NCI-H146 treated with DMSO at 0.1 percent for 48 hours (cell line): ENCODE results near the gene ATP7B.
"Not testable (repeated sequence)": the region's sequence is repeated elsewhere in the genome, so short reads cannot be mapped to it uniquely, and the experiment has no call there.

Experiments
- DNase-seq: peaks from one replicate; lab custom pipeline; 2025; ENCODE audit not compliant: unreplicated experiment; lab: John Stamatoyannopoulos, UW

ATP7B gene

DNA sequence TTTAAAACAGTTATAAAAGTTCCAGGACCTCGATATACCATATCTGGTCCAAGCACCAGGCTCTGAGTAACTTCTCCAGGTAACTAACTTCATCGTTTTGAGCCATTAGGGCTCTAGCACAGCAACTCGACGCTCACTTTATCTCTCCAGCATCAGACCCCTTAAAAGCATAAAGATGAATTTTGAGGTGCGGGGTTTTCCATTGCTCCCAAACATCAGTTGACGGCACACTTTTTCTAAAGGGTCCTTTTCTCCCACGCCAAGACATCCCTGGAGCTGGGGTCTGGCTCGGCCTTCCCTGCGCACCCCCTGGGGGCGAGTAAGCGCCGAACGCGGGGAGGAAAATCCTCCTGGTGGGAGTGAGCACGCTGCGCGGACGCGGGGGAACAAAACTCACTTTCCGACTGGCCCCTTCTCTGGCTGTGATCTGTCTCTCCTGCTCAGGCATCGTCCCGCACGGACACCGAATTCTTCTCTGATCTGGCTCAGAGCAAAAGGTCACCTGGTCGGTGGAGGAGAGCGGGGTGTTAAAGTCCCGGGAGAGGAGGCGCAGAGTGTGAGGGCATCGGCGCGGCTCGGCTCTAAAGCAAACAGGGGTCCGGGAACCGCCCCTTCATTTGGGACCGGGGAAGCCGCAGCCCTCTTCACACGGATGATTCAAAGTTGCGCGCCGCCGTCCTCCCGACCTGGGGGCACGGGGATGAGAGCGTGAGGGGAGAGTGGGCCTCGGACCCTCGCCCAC is at the start of gene ATP7B:
TSS of gene ATP7B (minus strand) at position 561 of the 742 bp plus-strand sequence. CDS start at position 448, 113 bp downstream.
- DNase-seq: no peak

DNA sequence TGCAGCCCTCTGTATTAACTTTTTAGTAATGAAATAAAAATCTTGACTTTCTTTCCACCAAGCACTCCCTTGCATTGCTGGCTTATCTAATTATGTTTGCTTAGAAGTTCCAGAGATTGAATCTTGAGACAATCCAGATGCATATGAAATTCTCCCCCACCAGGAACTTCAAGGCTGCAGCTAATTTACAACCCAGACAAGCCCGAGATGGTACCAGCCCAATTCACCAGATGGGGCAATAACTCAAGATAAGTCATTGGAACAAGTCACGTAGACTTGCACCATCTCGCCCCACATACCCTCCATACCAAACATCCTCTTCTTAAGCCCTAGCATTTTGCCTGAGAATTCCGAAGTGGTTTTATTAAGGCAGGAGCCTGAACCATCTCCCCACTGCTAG is 42.2 kb upstream of the ATP7B start:
- no peak for DNase-seq

DNA sequence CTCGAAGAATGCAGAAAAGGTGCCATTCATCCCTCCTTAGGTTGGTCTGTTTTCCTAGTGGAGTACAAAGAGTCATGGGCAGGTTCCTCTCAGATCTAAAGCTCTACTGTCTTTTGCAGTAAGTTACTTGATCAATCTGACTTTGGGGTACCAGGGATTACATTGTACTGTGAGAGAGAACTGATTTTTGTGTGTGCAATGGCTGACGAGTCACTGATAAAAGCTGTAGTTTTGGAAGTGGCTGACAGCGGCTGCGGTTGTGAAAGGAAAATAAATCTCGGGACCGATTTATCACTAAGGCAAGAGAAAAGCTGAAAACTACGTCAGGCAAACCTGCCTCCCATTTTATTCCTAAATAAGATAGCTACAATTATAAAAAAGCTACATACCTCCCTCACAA is 40.1 kb upstream of the ATP7B start:
- DNase-seq: no peak

DNA sequence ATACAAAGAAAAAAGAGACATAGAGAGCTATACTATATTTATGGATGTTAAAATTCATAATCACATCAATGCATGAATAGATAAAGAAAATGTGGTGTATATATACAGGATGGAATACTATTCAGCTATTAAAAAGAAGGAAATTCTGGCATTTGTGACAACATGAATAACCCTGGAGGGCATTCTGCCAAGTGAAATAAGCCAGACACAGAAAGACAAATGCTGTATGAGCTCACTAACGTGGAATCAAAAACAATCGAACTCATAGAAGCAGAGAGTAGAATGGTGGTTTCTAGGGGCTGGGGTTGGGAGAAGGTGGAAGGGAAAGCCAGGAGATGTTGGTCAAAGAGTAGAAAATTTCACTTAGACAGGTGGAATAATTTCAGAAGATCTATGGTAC is 37.3 kb upstream of the ATP7B start:
- no peak for DNase-seq

DNA sequence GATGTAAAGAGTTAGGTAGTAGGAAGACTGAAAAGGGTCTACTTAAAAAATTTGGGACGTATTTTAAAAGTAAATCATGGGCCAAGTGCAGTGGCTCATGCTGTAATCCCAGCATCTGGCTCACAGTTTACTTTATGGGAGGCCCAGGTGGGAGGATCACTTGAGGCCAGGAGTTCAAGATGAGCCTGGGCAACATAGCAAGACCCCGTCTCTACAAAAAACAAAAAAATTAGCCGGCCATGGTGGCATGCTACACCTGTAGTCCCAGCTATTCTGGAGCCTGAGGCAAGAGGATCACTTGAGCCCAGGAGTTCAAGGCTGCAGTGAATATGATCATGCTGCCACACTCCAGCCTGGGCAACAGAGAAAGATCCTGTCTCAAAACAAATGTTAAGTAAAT is 36.2 kb upstream of the ATP7B start:
- DNase-seq: no peak

DNA sequence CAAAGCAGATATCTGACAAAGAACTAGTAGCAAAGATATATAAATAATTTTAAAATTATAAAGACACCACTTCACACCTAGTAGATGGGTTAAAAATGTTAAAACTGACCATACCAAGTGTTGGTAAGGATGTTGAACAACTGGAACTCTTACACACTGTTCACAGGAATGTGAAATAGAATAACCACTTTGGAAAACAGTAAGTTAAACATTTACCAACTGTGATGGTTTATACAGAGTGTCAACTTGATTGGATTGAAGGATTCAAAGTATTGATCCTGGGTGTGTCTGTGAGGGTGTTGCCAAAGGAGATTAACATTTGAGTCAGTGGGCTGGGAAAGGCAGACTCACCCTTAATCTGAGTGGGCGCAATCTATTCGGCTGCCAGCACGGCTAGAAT is 32.4 kb upstream of the ATP7B start:
- no peak for DNase-seq

DNA sequence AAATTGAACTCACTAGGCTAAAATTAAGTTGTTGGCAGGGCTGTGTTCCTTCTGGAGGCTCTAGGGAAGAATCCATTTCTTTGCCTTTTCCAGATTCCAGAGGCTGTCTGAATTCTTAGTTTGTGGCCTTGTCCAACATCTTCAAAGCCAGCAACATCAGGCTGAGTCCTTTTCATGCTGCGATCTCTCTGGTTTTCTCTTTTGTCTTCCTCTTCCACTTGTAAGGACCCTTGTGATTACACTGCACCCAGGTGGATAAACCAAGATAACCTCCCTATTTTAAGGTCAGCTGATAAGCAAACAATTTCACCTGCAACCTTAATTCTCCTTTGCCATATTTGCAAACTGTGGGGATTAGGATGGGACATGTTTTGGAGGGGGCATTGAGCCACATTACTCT is 24.8 kb upstream of the ATP7B start:
- DNase-seq: no peak

DNA sequence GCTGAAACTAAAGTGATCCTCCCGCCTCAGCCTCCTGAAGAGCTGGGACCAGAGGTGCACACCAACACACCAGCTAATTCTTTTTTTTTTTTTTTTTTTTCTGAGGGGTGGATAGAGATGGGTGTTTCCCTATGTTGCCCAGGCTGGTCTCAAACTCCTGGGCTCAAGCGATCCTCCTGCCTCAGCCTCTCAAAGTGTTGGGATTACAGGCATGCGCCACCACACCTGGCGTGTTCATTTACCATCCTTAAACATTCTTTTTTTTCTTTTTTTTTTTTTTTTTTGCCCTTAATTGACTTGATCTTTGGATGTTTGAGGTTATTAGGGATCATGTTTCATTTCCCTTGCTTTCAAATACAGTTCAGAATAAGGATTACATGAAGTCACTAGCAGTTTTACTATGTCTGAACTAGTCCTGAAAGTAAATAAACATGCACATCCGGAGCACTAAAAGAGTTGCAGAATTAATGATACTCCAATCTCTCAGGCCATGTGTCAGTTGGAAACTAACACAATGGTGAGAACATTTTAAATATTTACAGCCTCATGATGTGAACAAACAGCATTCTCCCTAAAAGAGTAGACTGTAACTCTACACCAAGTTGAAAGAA is 23.5 kb upstream of the ATP7B start:
- peak; percentile 20 for DNase-seq

DNA sequence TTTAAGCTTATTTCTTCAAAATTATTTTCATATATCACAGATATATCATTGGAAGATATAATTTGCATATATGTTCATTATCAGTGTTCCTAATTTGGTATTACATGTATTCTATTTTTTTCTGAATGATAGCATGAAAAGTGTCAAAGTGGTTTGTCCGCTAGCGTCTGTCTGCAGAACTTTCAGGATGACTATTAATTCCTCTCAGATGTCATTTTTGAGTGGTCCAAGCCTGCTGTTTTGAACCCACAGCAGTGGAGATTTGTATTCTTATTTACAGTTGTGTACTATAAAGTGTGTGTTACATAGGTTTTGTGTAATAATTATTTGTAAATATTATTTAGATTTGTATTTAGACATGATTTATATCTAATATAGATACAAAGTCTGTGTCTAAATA is 21.8 kb upstream of the ATP7B start:
- DNase-seq: no peak

DNA sequence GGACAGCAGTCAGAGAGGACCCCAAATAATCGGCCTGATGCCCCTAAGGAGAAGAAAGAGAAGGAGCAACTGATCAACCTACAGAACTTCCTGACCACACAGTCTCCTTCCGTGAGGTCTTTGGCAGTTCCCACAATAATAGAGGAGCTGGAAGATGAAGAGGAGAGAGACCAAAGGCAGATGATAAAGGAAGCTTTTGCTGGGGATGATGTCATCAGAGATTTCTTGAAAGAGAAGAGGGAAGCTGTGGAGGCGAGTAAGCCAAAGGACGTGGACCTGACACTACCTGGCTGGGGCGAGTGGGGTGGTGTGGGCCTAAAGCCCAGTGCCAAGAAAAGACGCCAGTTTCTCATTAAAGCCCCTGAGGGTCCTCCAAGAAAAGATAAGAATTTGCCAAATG is 19.2 kb upstream of the ATP7B start:
- not testable (repeated sequence) for DNase-seq

DNA sequence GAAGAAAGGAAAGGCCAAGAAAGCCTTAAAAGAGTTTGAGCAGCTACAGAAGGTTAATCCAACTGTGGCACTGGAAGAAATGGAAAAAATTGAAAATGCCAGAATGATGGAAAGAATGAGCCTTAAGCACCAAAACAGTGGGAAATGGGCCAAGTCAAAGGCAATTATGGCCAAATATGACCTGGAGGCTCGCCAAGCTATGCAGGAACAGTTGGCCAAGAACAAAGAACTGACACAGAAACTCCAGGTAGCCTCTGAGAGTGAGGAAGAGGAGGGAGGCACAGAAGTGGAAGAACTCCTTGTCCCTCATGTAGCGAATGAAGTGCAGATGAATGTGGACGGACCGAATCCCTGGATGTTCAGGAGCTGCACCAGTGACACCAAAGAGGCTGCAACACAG is 18.3 kb upstream of the ATP7B start:
- no peak for DNase-seq

DNA sequence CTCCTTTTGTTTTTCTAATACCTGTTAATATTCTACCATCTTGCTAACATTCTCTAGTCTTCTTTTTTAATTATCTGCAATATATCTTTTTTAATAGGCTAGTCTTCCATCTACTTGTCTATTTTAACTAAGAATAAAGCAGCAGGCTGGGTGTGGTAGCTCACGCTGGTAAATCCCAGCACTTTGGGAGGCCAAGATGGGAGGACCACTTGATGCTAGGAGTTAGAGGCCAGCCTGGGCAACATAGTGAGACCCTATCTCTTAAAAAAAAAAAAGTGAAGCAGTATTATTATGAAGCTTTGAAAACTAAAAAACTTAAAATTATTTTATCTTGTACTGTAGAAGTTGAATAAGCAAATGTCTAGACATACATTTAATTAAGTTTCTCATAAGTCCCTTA is 16.6 kb upstream of the ATP7B start:
- no peak for DNase-seq

DNA sequence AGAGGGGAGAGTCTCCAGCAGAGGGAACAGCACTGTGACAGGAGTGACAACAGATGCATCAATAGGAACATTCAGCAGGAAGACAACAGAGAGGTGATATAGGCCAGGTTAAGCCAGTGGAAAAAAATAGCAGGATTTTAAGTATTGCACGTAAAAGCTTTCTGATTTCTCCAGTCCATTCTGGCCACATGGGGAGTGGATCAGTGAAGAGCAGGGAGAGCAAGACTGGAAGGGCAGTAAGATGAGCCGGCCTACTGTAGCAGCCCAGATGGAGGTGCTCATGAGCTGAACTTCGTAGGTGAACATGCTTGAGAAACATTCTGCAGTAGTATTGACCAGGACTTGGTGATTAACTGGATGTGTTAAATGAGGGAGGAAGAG is 15.0 kb upstream of the ATP7B start:
- no peak for DNase-seq

DNA sequence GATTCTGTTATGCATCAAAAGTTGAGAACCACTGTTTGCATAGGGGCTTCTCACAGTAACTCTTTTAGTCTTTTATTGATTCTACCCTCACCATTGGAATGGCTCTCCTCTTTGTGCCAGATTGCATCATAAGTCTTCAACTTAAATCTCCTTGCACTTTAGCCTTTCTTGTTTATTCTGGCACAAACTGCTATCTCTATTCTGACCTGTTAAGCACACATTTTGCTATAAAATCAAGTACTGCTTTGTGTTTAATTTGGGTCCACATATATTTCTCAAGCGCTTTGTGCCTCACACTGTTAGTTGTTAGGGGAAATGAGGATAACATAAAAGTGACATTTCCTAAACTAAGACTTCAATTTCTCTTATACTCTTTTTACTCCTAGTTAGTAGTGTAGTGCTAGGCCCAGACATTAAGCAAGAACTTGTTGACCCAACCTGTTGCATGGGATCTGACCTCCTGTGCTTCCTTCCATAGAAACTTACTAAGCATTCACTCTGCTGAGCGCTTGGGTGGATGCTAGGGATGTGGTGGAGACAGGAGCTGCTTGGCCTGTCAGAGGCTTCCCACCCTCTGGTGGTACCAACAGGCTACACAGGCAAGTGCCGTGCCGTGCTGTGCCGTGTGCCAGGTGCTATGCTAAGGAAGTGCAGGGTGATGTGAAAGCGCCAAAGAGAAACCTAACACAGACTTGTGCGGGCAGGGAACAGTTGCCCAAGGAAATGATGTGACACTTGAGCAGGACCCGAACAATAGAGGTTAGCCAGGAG is 14.4 kb upstream of the ATP7B start:
- DNase-seq: no peak

DNA sequence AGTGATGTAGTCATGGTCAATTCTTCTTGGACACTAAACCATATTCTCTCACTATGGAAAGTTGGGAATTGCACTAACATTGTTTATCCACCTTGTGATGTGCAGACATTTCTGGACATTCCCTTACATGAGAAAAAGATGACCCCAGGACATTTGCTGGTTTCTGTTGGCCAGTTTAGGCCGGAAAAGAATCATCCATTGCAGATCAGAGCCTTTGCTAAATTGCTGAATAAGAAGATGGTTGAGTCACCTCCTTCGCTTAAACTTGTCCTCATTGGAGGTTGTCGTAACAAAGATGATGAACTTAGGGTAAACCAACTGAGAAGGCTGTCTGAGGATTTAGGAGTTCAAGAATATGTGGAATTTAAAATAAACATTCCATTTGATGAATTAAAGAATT is 13.2 kb upstream of the ATP7B start, which contains the start of gene UTP14C:
TSS of gene UTP14C (plus strand) at position 211 of the 400 bp plus-strand sequence. CDS start 4,114 bp downstream, outside the sequence.
- no peak for DNase-seq

DNA sequence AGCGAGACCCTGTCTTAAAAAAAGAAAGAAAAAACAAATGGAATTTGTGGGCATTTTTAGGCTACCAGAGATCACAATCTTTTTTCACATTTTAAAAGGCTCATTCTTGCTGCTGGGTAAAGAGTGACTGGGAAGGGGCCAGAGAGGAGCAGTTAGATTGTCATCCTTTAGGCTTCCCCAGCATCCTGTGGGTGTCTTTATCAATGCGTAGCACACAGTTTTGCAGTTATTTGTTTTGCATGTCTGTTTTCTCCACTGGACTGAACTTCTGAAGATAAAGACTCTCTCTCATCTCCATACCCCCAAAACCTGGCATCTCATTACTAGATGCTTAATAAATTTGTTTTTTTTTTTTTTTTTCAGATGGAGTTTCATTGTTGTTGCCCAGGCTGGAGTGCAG is 11.1 kb upstream of the ATP7B start:
- DNase-seq: no peak

DNA sequence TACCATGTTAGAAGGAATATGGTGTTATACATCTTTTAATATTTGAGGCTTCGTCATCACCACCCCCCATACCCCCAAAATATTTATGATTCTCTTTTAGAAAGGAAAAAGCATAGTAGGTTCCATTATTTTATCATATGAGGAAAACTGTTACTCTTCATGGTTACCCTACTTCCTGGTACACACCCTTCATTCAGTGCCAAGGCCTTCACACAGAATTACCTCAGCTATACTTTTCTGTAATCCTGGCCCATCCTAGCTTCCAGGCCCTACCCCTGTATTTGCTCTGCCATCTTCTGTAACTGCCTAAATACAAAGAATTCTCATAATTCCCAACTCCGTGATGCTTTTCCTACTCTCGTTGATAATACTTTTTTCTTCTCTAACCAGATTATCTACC is 8.9 kb upstream of the ATP7B start:
- DNase-seq: no peak

DNA sequence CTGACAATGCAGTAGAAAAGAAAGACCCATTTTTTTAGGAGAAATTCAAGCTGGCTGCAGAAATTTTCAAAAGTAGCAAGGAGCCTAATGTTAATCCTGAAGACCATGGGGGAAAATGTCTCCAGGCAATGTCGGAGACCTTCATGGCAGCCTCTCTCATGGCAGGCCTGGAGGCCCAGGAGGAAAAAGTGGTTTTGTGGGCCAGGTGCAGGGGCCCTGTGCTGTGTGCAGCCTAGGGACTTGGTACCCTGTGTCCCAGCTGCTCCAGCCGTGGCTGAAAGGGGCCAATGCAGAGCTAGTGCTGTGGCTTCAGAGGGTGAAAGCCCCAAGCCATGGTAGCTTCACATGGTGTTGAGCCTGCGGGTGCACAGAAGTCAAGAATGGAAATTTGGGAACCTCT is 5.0 kb upstream of the ATP7B start:
- no peak for DNase-seq

DNA sequence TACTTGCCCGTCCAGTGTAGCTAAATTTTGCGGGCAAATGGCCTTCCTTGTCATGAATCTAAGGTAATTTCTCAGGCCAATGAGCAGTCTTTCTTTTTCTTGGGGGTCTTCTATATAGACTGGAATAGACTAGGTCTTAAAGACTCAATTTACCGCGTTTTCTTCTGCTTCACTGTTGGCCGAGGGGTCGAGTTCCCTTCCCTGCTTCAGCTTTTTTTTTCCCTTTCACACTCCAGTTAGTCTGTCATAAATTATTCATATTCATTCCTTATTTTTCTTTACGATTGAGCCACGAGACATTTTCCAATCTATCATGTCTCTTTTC is 1.2 kb upstream of the ATP7B start:
- no peak for DNase-seq

DNA sequence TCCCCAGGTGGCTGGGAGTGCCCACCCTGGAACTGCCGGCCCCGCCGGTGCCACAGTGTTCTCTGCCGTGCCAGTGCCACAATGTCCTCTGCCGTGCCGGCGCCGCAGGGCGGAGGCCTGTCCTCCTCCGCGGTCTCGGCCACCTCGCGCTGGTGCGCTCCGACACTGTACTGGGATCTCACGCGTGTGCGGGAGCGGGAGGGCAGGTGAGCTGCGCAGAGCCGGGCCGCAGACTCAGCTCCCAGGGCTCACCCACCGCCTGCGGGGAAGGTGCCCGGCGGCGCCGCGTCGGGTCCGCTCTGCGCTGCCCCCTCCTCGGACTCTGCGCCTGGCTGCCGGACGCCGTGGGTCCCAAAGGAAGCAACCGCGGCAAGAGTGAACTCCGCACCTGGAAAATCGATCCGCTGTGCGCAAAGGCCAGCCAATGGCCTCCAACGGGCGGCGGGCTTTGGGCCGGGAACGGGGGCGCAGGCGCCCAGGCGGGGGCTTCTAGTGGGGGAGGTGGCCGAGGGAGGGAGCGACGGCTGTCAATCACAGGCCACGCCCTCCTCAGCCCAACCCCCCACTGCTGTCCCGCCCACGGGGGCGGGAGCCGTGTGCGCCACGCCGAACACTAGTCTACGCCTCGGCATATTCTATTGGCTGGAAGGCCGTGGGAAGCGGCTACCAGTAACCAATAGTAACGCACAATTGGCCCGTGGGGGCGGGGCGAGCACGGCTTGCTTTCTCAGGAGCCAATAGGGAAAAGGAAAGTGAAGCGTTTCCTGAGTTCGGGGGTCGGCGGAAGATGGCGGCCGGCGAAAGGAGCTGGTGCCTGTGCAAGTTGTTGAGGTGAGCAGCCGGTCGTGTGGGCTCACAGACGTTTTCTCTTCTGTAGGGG is 622 bp upstream of the ATP7B start, which contains the start of gene ALG11:
TSS of gene ALG11 (plus strand) at position 767 of the 880 bp plus-strand sequence. CDS start at position 788, 21 bp downstream.
- DNase-seq: peak; percentile 95

DNA sequence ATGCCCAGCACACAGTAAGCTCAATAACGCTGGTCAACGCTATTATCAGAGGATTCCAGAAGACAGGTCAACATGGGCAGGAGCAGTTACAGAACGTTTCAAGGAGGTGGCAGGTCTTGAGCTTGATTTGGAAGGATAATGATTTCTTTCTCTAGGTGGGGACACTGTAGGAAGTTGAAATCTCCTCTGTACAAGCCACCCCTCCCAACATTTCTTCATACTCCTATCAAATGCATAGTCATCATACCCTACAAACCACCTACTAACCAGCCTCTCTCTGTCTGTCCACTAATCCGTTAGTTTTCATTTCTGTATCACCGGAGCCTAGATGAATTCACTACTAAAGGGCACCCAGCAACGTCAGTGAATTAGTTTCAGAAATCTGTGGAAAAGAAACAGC is 1.3 kb downstream of the ATP7B start:
- DNase-seq: no peak
